ENCODE results near the gene FHL5. TPM values are rescaled to one million over a fixed set of nuclear protein-coding genes. Genes with fewer than 3 reads are reported as not detected.

FHL5 gene
- total RNA-seq = 0.06 and 0.20 TPM in 2 replicates

GRCh38 chr6:96562886-96563285 is at the start of gene FHL5:
Gene FHL5, plus strand, starts transcription at chr6:96563128. Its CDS starts 40,486 bp downstream, at chr6:96603614.

GRCh38 chr6:96521644-96522464 is 41.1 kb upstream of the FHL5 start, which contains the start of gene UFL1:
Gene UFL1, plus strand, starts transcription at chr6:96521806. Its CDS starts 68 bp downstream, at chr6:96521874.

Other genes with a start within 250 kb of the FHL5 start
- 19.4 and 23.0 TPM in 2 replicates for gene UFL1, start 41.3 kb upstream of the FHL5 start, total RNA-seq